GM18868 (cell line): Measurements from ENCODE around the gene POLN.
"Not testable (repeated sequence)": the region's sequence is repeated elsewhere in the genome, so short reads cannot be mapped to it uniquely, and the experiment has no call there.

Source experiments
- ATAC-seq: cut with Tn5 transposase; IDR thresholded peaks from one replicate; pipeline ENCODE4 v1.9.1; 2021; ENCODE audit warnings: mild to moderate bottlenecking, moderate library complexity; ENCODE audit not compliant: unreplicated experiment

The POLN gene

GRCh38 chr4:2172161-2172560 is 69.8 kb downstream of the POLN start:
- ATAC-seq, result no peak

DNA sequence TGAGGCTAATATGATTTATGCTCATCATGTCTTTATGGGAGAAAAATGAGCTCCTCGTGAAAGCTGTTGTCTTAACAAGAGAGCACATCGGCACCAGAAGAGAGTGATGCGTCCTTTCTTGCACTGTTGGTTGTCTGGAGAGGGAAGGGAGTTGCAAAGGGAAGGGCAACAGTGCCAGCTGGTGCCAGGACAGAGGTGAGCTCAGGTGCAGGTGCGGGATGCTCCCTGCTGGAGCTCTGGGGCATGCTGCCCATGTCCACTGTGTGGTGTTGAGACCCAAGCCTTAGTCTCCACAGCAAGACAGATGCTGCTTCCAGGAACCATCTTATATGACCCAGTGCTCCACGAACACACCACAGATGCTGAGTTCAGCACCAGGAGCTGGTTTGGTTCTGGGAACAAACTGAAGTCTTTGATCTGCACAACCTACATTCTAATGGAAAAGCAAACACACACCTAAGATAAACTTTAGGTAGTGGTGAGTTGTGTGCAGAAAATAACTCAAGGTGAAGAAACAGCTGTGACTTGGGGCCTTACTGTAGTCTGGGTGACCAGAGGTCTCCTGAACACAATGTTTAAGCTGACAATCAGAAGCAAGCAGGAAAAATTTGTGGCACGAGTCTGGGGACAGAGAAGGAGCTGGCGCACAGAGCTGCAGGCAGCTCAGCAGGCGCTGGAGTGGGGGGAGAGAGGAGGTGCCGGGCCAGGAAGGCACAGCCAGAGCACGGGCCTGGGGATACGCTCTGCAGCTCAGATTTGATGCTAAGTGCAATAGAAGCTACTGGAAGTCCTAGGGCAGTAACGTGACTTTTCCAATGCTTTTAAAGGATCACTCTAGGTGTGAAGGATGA is 73.2 kb downstream of the POLN start:
- no peak for ATAC-seq

DNA sequence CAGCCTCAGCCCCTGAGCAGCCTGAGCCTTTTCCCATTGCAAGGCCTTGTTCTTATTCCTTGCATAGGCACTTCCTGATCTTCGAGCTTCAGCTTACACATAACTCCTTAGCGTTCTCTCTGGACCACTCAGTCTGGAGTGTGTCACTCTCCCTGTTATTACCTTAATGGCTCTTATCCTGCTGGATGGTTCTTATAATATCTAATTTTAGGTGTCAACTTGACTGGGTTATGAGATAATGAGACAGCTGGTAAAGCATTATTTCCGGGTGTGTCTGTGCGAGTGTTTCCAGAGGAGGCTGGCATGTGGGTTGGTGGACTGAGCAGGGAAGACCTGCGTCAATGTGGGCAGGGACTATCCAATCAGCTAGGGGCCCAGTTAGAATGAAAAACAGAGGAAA is 75.7 kb downstream of the POLN start:
- no peak for ATAC-seq

DNA sequence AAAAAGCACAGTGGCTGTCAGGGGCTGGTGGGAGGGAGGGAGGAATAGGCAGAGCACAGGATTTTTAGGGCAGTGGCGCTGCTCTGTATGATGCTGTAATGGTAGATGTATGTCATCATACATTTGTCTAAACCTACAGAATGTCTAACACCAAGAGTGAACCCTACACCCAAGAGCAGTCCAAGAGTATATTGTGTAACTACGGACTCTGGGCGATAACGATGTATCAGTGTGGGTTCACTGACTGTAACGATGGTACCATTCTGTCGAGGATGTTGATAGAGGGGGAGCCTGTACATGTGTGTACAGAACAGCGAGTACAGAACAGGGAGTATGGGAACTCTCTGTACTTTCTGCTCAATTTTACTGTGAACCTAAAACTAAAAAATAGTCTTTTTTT is 76.5 kb downstream of the POLN start:
- no peak for ATAC-seq

DNA sequence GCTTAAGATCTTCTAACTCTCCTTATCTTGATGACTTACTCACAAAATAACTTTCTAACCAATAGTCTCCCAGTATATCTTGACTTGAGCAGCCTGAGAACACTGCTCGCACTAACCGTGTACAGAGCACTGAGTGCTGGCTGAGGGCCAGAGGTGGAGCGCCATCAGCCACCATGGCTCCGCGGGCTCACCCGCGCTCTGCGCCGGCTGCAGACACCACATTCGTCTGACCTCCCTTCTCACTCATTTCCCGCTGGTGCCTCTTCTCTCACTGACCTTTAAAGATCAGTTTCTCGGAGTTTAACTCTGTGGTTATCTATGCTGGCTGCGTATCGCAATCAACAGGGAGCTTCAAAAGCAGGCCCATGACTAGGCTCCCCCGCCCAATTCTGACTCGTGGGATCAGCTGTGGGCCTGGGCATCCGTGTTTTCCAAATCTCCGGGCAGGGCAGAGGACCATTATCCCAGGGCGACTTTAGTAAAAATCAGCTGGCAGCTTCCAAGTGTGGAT is 78.6 kb downstream of the POLN start:
- ATAC-seq, result no peak

DNA sequence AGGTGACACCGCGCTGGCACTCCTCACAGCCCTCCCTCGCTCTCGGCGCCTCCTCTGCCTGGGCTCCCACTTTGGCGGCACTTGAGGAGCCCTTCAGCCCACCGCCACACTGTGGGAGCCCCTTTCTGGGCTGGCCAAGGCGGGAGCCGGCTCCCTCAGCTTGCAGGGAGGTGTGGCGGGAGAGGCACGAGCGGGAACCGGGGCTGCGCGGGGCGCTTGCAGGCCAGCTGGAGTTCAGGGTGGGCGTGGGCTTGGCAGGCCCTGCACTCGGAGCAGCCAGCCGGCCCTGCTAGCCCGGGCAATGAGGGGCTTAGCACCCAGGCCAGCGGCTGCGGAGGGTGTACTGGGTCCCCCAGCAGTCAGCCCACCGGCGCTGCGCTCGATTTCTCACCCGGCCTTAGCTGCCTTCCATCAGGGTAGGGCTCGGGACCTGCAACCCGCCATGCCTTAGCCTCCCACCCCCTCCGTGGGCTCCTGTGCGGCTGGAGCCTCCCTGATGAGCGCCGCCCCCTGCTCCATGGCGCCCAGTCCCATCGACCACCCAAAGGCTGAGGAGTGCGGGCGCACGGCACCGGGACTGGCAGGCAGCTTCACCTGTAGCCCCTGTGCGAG is 80.7 kb downstream of the POLN start:
- not testable (repeated sequence) for ATAC-seq

DNA sequence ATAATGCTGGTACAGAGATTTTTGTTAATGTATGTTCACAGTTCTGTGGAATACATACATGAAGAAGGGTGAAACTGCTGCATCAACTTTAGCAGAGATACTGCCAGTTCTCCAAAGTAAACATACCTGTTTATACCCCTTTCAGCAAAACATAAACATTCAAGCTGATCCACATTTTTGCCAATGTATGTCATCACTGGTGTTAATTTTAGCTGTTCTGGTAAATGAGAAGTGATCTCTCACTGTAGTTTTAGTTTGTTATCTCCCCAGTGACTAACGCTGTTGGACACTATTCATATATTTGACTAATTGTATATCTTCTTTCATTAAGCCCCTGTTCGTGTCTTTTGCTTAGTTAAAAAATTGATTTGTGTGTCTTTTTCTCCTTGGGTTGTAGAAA is 82.0 kb downstream of the POLN start:
- no peak for ATAC-seq

DNA sequence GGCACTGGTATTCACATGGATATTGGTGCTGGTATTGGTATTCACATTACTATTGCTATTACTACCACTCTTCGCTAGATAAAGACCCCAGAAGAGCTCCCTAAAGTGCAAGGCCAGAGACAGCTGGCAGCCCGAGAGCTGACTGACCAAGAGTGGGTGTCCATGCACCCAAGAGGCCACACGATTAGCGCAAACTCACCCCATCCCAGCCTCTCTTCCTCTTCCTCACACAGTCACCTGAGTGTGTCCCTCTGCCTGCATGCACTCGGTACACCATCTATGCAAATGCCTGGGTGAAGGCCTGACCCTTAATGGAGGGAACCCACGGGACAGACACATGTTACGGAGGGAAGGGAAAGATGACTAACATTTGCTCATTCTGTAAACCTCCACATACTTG is 86.7 kb downstream of the POLN start:
- no peak for ATAC-seq

GRCh38 chr4:2154215-2154740 is 87.6 kb downstream of the POLN start:
- no peak for ATAC-seq

GRCh38 chr4:2151544-2151943 is 90.4 kb downstream of the POLN start:
- ATAC-seq, result no peak

DNA sequence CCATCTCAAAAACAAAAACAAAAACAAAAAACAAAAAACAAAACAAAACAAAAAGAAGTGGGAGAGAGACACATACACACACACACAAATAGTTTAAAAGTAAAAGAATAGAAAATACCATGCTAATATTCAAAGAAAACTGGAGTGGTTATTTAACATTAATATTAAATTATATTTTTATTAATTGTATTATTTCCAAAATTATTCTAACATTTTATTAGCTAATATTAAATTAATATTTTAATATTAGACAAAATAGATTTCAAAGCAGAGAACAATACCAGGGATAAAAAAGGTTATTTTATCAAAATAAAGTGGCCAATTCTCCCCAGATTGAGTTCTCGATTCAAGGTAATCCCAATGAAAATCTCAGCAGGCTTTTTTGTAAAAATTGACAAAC is 91.8 kb downstream of the POLN start:
- no peak for ATAC-seq

- ATAC-seq, result no peak
These were observed 99.1 kb downstream of the POLN start for GRCh38 chr4:2142630-2143427.

- peak; percentile 47 for ATAC-seq
These were observed 100.0 kb downstream of the POLN start for GRCh38 chr4:2141762-2142451.

DNA sequence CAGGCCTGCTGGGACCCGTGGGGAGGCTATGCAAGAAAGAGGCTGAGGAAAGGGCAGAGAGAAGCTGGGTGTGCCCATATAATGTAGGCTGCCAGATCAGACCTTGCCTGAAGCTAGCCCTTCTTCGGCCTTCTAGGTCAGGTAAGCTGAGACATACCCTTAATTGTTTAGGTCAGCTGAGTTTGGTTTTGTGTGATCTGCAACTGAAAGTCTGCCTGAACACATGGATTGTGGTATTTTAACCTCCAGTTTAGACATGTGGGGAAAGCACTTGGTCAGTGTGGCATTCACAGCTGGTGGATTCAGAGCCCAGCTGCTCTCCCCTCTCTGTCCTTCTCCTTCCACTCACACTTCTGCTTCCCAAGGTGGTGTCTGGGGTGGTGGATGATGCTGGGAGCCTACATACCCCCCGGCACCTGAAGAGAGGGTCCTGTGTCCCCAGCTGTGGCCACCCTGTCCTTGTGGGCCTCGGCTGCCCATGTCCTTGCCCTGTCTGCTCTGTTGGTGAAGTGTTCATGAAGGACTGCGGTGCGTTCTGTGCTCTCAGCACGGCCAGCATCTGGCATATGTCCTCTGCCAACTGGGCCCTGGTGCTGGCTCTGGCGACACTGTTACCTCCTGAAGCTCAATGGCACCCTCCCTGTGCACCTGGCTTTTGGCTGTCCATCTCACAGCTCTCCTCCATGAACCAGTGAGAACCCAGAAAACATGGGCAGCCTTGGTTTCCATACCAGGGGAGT is 100.7 kb downstream of the POLN start:
- ATAC-seq, result no peak

- no peak for ATAC-seq
These were observed 102.9 kb downstream of the POLN start for GRCh38 chr4:2138846-2139500.

DNA sequence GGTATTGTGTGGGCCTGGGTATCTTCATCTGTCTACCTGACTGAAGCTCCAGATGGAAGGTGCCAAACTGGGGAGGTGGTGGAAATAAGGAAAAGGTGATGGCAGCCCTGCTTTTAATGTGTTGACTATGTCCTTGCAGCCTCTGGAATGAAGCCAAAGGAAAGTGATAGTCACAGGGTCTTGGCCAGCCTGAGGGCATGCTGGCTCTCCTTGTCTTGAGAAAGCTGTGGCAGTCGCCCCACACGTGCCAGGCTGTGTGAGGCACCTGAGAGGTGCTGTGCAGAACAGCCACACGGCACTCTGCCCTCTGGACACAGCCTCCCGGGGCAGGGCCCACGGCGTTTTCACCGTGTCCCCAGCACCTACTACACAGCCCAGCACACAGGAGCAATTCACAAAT is 105.2 kb downstream of the POLN start:
- ATAC-seq, result no peak

GRCh38 chr4:2135083-2135482 is 106.8 kb downstream of the POLN start:
- no peak for ATAC-seq

DNA sequence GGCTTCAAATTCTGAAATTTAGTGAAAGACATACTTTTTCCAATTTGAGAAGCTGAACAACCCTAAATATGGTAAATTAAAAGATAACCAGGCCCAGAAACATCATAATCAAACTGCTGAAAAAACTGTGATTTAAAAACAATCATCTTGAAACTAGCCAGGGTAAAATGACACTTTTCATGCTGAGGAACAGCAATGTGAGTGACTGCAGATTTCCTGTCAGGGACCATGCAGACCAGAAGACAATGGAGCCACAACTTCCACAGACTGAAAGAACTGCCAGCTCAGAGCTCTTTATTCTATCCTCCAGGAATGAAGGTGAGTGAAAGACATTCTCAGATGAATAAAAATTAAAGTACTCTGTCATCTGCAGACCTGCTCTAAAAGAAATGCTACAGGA is 109.5 kb downstream of the POLN start:
- ATAC-seq, result no peak

GRCh38 chr4:2127609-2128332 is 114.2 kb downstream of the POLN start:
- no peak for ATAC-seq
